Measurements from ENCODE around the gene MAD1L1. TPM values are rescaled to one million over a fixed set of nuclear protein-coding genes. Genes with fewer than 3 reads are reported as not detected.

MAD1L1 gene
- total RNA-seq, 4 donors from 2014 or later: 8.0 to 52.7 (median 26.7) TPM

DNA sequence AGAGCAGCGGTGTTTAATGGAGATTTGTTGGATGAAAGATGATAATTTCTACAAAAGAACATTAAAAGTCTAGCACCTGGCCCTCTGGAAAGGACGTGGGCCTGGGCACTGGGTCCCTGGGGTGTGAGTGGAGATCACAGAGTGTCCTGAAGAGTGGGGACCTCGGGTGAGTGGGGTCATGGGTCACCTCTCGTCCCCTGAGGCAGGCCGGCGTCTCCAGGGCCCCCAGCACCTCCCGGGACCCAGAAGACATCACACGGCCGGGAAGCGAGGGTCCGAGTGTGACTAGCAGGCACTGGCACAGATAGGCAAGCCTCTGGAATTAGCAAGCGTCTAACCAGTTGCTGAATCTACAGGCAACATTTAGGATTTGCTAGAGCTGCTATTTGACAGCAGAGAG lies 257.2 kb downstream of the MAD1L1 start:
- Histone ChIP-seq H3K4me3 (no peak overlapping the region), H3K27me3 (no peaks in the 10 kb centered on the region), H3K36me3 (no peaks in the 10 kb centered on the region), H3K9me3 (no peaks in the 10 kb centered on the region), H3K27ac (no peak overlapping the region), H3K4me1 (no peaks in the 10 kb centered on the region)
- TF ChIP-seq CTCF (IDR thresholded peaks at IDR 0.05) (no peak), POLR2AphosphoS5 (IDR thresholded peaks at IDR 0.05) (no peak), EP300 (IDR thresholded peaks at IDR 0.05; ENCODE audit: low read depth) (no peak), POLR2A (IDR thresholded peaks at IDR 0.05) (no peak)
- intact Hi-C loops (cut with DNase I; ENCODE audit: low total_unique reads) (no loop called here), in situ Hi-C loops (cut with MboI; ENCODE audit: low pct_ligation_motif_present in 1 of 4, low pct_unique_long_range_greater_than_20kb in 1 of 4, low sequenced_read_pairs in 3 of 4) (no loop called here)
- 93 to 100% methylated on average over 1 to 12 of the region's 12 CpGs for WGBS, 2 donors (ENCODE audit: low coverage in 1 of 2)
- no peak for DNase-seq

DNA sequence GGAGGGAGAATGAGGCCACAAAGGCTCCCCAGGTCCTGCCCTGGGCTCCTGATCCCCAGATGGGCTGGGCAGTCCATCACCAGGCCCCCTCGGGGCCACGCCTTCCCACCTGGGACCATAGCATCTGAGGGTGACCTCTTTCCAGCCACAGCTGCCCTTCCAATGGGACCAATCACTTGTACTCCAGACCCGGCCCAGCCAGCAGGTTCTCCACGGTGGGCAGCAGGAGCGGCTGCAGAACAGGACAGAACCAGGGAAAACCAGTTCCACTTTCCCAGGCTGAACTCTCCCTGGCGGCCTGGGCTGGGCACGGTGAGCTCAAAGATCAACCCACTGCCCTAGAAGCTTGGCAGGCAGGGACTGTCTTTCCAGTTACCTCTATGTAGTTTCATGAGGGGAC lies 257.6 kb downstream of the MAD1L1 start:
- no peak for DNase-seq
- H3K27me3 ChIP-seq: no peaks in the 10 kb centered on the region
- no peak overlapping the region for H3K27ac ChIP-seq
- H3K9me3 ChIP-seq: no peaks in the 10 kb centered on the region
- in situ Hi-C loops (cut with MboI; ENCODE audit: low pct_ligation_motif_present in 1 of 4, low pct_unique_long_range_greater_than_20kb in 1 of 4, low sequenced_read_pairs in 3 of 4): no loop called here
- TF ChIP-seq POLR2A (IDR thresholded peaks at IDR 0.05) (no peak), EP300 (IDR thresholded peaks at IDR 0.05; ENCODE audit: low read depth) (no peak), CTCF (IDR thresholded peaks at IDR 0.05) (no peak), POLR2AphosphoS5 (IDR thresholded peaks at IDR 0.05) (no peak)
- 87% methylated on average over 7 of the region's 7 CpGs; no CpG with 5 or more reads in 1 of the 2 donors for WGBS, 2 donors (ENCODE audit: low coverage in 1 of 2)
- intact Hi-C loops (cut with DNase I; ENCODE audit: low total_unique reads): no loop called here
- no peaks in the 10 kb centered on the region for H3K36me3 ChIP-seq
- no peaks in the 10 kb centered on the region for H3K4me1 ChIP-seq
- no peak overlapping the region for H3K4me3 ChIP-seq

DNA sequence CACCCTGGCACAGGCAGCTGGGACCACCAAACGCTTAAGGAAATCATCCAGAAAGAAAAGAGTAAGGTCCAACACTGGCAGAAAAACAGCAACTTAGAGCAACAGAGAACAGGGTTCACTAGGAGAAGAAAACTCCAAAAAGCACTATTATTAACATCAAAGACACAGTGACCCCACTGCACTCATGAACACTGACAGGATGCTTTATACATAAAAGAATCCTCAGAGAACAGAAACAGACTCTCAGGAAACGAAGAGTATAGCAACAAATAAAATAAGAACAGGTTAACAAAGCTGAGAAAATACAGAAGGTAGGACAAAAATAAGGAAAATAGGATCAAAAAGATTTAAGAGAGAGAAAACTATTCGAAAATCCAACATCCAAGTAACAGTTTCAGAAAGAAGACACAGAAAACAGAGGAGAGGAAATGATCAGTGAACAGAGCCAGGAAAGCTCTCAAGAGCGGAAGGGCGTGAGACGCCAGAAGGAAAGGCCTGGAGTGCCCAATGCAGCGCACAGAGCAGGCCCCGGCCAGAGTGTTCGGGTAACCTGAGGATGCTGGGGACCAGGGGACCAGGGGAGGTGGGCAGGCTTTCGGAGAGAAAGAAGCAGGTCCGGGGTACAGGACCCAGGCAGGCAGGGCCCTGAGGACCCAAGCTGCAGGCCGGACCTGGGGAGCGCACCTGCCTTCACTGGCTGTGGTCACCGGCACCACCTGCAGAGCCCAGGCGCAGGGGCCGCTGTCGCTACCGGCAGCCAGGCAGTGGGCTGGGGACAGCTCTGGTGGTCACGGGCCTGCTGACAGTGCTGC lies 258.2 kb downstream of the MAD1L1 start:
- Histone ChIP-seq H3K4me3 (no peak overlapping the region), H3K36me3 (no peaks in the 10 kb centered on the region), H3K27ac (no peak overlapping the region), H3K4me1 (no peaks in the 10 kb centered on the region), H3K9me3 (no peaks in the 10 kb centered on the region), H3K27me3 (no peaks in the 10 kb centered on the region)
- in situ Hi-C loops (cut with MboI; ENCODE audit: low pct_ligation_motif_present in 1 of 4, low pct_unique_long_range_greater_than_20kb in 1 of 4, low sequenced_read_pairs in 3 of 4) (no loop called here), intact Hi-C loops (cut with DNase I; ENCODE audit: low total_unique reads) (no loop called here)
- no peak for DNase-seq
- 78 to 79% methylated on average over 8 to 13 of the region's 19 CpGs for WGBS, 2 donors (ENCODE audit: low coverage in 1 of 2)
- TF ChIP-seq EP300 (IDR thresholded peaks at IDR 0.05; ENCODE audit: low read depth) (no peak), POLR2A (IDR thresholded peaks at IDR 0.05) (no peak), CTCF (IDR thresholded peaks at IDR 0.05) (no peak), POLR2AphosphoS5 (IDR thresholded peaks at IDR 0.05) (no peak)

DNA sequence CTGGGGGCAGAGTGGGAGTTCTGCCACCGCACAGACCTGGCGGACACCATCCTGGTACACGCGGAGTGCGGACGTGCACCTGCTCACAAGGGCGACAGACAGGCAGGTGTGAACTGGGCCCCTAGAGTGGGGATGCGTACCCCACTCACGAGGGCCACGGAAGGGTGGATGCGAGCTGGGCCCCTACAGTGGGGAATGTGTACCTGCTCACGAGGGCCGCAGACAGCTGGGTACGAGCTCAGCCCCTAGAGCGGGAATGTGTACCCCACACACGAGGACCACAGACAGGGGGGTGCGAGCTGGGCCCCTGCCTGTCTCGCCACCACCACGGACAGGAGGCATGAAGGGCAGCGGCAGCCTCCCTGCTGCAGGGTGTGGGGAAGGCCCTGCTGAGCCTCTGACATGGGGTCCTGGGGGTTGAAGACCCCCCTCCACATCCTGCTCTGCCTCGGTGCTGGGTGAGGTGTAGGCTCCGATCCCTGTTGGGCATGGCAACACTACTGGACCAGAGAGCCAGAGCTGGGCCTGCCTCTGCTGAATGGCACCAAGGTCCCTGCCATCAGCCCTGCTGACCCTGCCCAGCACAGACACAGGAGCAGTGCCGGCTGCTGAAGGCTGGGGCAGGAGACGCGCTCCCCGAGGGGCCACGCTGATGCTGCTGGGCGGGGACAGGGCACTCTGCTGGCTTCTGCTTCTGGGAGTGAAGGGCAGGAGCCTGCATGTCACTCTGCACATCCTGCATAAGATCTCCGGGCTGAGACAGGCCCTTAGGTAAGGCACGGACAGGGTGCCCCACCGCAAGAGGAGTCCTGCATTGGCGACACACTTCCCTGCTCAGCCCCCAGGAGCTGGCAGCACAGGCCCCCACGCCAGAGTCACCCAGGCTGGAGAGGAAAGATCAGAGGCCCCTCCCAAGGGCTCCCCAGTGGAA lies 259.2 kb downstream of the MAD1L1 start:
- intact Hi-C loops (cut with DNase I; ENCODE audit: low total_unique reads): no loop called here
- TF ChIP-seq POLR2A (IDR thresholded peaks at IDR 0.05) (no peak), EP300 (IDR thresholded peaks at IDR 0.05; ENCODE audit: low read depth) (no peak), POLR2AphosphoS5 (IDR thresholded peaks at IDR 0.05) (no peak)
- no peak for DNase-seq
- H3K27me3 ChIP-seq: no peaks in the 10 kb centered on the region
- WGBS, 2 donors (ENCODE audit: low coverage in 1 of 2): 96% methylated on average over 17 of the region's 33 CpGs; no CpG with 5 or more reads in 1 of the 2 donors
- no peak overlapping the region for H3K4me3 ChIP-seq
- in situ Hi-C loops (cut with MboI; ENCODE audit: low pct_ligation_motif_present in 1 of 4, low pct_unique_long_range_greater_than_20kb in 1 of 4, low sequenced_read_pairs in 3 of 4): no loop called here
- H3K4me1 ChIP-seq: no peaks in the 10 kb centered on the region
- no peaks in the 10 kb centered on the region for H3K9me3 ChIP-seq
- no peaks in the 10 kb centered on the region for H3K36me3 ChIP-seq
- H3K27ac ChIP-seq: no peak overlapping the region
